SJSA1 (cell line): ENCODE measurements around the gene DDX52. TPM values are rescaled to one million over a fixed set of nuclear protein-coding genes. Genes with fewer than 3 reads are reported as not detected.
"Not testable (repeated sequence)": the region's sequence is repeated elsewhere in the genome, so short reads cannot be mapped to it uniquely, and the experiment has no call there.

ENCODE experiments used
- DNase-seq, 2 experiments: peaks; one replicate each; pipeline ENCODE4 v3.0.0-alpha.2; 2015 to 2020; ENCODE audit warnings: low spot score in 2 of 2, low read depth in 1 of 2
- H3K27ac ChIP-seq: fragments of 250-450 bp; sonication (Bioruptor Pico); 2 replicates; pipeline ENCODE4 v1.5.1; 2020; ENCODE audit warnings: mild to moderate bottlenecking, moderate library complexity
- H3K27me3 ChIP-seq: fragments of 250-450 bp; sonication (Bioruptor Pico); replicated peaks from 2 replicates; pipeline ENCODE4 v1.5.1; 2020; ENCODE audit warnings: mild to moderate bottlenecking, moderate library complexity
- H3K36me3 ChIP-seq: fragments of 250-450 bp; sonication (Bioruptor Pico); 2 replicates; pipeline ENCODE4 v1.5.1; 2020; ENCODE audit warnings: mild to moderate bottlenecking
- H3K4me1 ChIP-seq: fragments of 250-450 bp; sonication (Bioruptor Pico); replicated peaks from 2 replicates; pipeline ENCODE4 v1.6.1; 2021; ENCODE audit warnings: mild to moderate bottlenecking
- H3K4me3 ChIP-seq: fragments of 250-450 bp; sonication (Bioruptor Pico); 2 replicates; pipeline ENCODE4 v1.5.1; 2020; ENCODE audit warnings: mild to moderate bottlenecking
- H3K9me3 ChIP-seq: fragments of 250-450 bp; sonication (Bioruptor Pico); replicated peaks from 2 replicates; pipeline ENCODE4 v1.5.1; 2020; ENCODE audit warnings: mild to moderate bottlenecking
- total RNA-seq: library from RNA; depleted of rRNA; stranded (reverse); fragments of >200 nt; shearing (Covaris generic); gene quantifications from 2 replicates; pipeline ENCODE4 v1.2.3, GENCODE V29; 2014; rRNA removed

Gene DDX52, protein sequence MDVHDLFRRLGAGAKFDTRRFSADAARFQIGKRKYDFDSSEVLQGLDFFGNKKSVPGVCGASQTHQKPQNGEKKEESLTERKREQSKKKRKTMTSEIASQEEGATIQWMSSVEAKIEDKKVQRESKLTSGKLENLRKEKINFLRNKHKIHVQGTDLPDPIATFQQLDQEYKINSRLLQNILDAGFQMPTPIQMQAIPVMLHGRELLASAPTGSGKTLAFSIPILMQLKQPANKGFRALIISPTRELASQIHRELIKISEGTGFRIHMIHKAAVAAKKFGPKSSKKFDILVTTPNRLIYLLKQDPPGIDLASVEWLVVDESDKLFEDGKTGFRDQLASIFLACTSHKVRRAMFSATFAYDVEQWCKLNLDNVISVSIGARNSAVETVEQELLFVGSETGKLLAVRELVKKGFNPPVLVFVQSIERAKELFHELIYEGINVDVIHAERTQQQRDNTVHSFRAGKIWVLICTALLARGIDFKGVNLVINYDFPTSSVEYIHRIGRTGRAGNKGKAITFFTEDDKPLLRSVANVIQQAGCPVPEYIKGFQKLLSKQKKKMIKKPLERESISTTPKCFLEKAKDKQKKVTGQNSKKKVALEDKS
- total RNA-seq, result 23.1 and 29.5 TPM in 2 replicates

DNA sequence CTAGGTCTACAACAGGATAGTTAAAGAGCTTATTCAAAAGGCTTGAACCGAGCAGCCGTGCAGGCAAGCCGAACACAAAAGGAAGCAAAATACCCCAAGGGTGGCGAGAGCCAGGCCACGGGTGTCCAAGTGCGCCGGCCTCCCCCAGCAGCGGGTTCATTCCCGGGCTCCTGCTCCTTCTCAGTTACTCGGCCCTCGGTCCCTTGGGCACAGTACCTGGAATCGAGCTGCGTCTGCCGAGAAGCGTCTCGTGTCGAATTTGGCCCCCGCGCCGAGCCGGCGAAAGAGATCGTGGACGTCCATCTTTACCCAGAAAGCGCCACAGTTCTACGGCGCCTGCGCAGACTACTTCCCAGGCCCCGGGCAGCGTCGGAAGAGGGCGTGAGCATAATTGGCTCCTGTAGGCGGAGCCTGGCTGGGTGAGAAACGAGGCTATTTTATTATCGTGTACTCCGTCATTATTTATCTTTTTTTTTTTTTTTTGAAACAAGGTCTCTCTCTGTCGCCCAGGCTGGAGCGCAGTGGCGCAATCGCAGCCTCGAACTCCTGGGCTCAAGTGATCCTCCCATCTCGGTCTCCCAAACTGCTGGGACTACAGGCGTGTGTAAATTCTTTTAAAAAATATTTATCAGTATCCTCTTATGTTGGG, at the start of gene DDX52:
Gene DDX52, minus strand, starts transcription at position 329 of the 649 bp plus-strand sequence. Its CDS starts 26 bp downstream, at position 303.
- Histone ChIP-seq H3K4me1 (peaks cover 26% of the 10 kb centered on the region), H3K27ac (peak within 1 kb of the TSS; percentile 57), H3K27me3 (no peaks in the 10 kb centered on the region), H3K9me3 (no peaks in the 10 kb centered on the region), H3K4me3 (peak within 1 kb of the TSS; percentile 70), H3K36me3 (peaks cover 39% of the 10 kb centered on the region)
- peak; percentile 88 to 89 for DNase-seq

DNA sequence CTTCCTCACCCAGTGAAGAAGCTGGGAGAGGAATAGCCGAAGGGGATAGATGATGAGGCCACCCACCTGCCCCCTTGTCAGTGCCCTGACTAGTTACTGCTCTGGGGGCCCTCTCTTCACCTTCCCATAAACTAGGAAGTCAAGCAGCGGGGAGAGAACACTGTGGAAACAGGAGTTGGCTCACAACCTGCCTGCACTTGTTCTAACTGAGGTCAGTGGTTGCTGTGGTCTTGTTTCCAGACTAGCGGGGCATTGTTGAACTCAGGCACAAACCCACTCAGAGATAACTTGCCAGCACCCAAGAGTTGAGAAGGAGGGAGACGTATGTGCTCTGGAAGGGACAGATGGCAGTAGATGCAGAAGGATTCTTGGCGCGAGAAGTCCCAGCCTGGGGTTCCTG, 48.6 kb upstream of the DDX52 start:
- no peak for DNase-seq
- no peaks in the 10 kb centered on the region; the same call in 1 of the 2 replicates for H3K4me1 ChIP-seq
- H3K27ac ChIP-seq, result no peak overlapping the region
- no peak overlapping the region for H3K4me3 ChIP-seq
- no peaks in the 10 kb centered on the region for H3K36me3 ChIP-seq
- no peaks in the 10 kb centered on the region for H3K27me3 ChIP-seq
- H3K9me3 ChIP-seq, result no peaks in the 10 kb centered on the region

DNA sequence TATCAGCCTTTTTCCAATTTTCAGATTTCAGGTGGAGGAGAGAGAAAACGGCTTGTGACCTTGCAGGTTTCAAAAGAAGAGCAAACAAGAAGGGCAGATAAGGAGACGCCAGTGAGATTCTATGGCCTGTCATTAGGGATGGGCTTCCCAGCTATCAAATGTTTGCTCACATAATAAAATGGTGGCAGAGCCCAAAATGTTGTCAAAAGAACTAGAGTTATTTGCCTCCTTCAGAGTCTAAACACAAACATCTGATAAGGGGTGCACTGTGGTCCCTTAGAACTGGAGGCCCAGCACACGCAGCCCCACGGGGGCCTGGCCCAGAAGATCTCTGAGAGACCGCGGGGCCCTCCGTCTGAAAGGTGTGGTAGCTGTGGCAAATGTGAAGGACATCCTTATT, 46.1 kb upstream of the DDX52 start:
- no peak overlapping the region for H3K27ac ChIP-seq

DNA sequence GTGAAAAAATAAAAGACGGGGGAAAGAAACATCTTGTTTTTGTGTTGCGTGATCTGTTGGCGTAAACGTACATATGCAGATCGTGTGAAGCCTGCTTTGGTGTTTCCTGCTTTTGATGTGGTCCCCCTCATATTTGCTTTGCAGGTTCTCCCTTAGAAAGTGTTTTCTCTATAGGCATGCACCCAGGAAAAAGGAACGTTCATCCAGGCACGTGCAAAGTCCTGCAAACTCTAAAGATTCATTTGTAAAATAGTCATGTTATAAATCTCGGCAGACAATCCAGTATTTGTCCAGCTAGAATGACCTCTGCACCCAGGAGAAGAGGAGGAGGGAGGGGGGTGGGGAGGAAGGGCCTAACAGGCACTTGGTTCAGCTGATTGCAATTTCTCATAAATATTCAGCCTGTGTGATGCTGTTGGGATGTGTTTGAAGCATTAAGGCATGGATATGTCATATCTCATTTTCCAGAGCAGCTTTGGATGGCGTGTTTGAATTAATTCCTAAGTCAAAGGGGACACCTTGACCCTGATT, 40.3 kb upstream of the DDX52 start:
- Histone ChIP-seq H3K9me3 (no peaks in the 10 kb centered on the region), H3K36me3 (no peaks in the 10 kb centered on the region), H3K27ac (no peak overlapping the region), H3K4me3 (no peak overlapping the region), H3K4me1 (peaks cover 15% of the 10 kb centered on the region), H3K27me3 (no peaks in the 10 kb centered on the region)
- DNase-seq, result no peak

More for the DNA sequence above, 46.1 kb upstream of the DDX52 start:
- Histone ChIP-seq H3K4me3 (no peak overlapping the region), H3K27me3 (no peaks in the 10 kb centered on the region), H3K9me3 (no peaks in the 10 kb centered on the region), H3K4me1 (peaks cover 15% of the 10 kb centered on the region), H3K36me3 (no peaks in the 10 kb centered on the region)
- DNase-seq, result no peak

DNA sequence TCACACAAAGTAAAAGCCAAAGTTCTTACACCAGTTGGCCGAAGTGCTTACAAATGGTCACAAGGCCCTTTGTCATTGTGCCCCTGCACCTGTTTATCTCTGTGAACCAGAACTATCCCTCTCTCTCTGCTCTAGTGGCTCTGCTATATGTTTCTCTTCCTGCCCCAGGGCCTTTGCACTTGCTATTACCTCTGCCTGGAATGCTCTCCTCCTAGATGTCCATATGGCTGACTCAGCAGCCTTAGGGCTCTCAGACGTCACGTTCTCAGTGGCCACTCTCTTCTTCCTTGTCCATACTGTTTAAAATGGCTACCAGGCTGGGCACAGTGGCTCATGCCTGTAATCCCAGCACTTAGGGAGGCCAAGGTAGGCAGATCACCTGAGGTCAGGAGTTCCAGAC, 38.8 kb upstream of the DDX52 start:
- Histone ChIP-seq H3K4me1 (peaks cover 29% of the 10 kb centered on the region), H3K4me3 (no peak overlapping the region), H3K27me3 (no peaks in the 10 kb centered on the region), H3K9me3 (no peaks in the 10 kb centered on the region), H3K36me3 (no peaks in the 10 kb centered on the region), H3K27ac (no peak overlapping the region)
- no peak for DNase-seq

DNA sequence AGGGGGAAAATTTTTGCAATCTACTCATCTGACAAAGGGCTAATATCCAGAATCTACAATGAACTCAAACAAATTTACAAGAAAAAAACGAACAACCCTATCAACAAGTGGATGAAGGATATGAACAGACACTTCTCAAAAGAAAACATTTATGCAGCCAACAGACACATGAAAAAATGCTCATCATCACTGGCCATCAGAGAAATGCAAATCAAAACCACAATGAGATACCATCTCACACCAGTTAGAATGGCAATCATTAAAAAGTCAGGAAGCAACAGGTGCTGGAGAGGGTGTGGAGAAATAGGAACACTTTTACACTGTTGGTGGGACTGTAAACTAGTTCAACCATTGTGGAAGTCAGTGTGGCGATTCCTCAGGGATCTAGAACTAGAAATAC, 36.7 kb upstream of the DDX52 start:
- DNase-seq, H3K27ac ChIP-seq, H3K27me3 ChIP-seq, H3K9me3 ChIP-seq, H3K4me3 ChIP-seq, H3K36me3 ChIP-seq: not testable (repeated sequence)
- H3K4me1 ChIP-seq, result peaks cover 33% of the 10 kb centered on the region

DNA sequence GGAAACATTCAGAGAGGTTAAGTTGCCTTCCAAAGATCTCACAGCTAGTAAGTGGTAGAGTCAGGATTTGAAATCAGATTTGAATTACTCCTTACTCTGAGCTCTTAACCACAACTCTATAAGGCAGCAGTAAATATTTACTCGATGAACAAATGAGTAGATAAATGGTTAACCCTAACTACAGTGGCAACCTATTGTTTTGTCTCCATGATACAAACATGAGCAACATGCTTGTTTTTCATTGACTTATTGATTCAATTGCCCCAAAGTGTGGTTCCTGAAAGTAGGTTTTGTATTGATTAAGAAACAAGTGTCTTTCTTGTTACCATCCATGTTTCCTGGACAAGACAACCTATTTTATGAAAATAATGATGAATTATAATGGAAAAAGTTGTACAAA, 34.8 kb upstream of the DDX52 start:
- H3K9me3 ChIP-seq, result no peaks in the 10 kb centered on the region
- no peak overlapping the region for H3K27ac ChIP-seq
- no peaks in the 10 kb centered on the region for H3K36me3 ChIP-seq
- H3K27me3 ChIP-seq, result no peaks in the 10 kb centered on the region
- H3K4me3 ChIP-seq, result no peak overlapping the region
- peaks cover 49% of the 10 kb centered on the region for H3K4me1 ChIP-seq
- no peak for DNase-seq

DNA sequence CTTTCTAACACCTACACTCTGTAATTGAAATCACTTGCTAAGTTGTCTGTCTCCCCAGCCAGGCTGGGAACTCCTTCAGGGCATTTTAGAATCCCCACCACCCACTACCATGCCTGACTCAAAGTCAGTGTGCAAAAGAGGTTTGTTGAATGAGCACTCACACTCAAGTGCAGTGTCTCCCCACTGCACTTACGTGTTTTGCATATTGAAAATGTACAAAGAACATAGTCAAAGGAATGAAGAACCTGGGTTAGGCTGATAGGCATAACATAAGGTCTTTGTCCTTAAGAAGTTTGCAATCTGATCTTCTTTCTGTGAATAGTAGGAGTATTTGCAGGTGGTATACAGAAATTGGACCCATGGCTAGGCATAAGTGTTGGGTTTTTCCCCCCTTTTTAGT, 33.8 kb upstream of the DDX52 start:
- Histone ChIP-seq H3K4me3 (no peak overlapping the region), H3K4me1 (peaks cover 60% of the 10 kb centered on the region), H3K36me3 (no peaks in the 10 kb centered on the region), H3K27ac (no peak overlapping the region), H3K9me3 (no peaks in the 10 kb centered on the region), H3K27me3 (no peaks in the 10 kb centered on the region)
- DNase-seq, result no peak

DNA sequence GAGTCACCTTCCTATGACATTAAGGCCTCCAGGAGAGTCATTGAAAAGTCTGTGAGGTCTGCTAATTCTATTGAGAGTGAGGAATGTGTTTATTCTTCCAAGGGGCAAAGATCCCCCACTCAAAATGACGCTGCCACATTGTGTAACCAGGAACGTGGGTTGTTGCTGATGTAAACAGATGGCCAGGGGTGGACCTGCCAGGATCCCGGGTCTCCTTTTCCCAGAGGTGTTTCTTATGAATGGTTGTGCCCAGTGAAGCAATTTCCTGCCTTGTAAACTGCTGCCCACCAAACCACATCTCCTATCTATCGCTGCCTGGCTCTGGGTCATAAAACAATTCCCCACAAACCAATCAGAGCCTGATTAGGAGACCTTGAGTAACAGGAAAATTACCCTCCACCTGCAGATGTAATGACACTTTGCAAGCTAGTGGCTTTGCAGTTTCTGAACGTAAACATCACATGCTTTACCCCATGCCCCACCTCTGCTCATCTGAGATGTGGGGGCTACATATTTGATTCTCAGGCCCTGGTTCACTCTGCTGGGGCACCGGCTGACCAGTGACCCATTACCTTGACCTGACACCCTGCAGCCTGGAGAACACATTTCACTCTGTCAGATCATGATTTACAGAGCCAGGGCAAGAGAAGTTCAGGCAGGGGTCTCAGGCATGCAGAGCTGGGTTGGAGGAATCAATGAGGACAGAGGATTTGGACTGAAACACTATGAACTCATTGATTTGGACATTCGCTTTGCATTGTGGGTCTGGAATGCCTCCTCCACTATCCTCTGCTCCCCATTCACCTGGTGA, 33.1 kb upstream of the DDX52 start:
- Histone ChIP-seq H3K9me3 (no peaks in the 10 kb centered on the region), H3K4me1 (peaks cover 67% of the 10 kb centered on the region)
- DNase-seq, result peak; percentile 78 to 88

DNA sequence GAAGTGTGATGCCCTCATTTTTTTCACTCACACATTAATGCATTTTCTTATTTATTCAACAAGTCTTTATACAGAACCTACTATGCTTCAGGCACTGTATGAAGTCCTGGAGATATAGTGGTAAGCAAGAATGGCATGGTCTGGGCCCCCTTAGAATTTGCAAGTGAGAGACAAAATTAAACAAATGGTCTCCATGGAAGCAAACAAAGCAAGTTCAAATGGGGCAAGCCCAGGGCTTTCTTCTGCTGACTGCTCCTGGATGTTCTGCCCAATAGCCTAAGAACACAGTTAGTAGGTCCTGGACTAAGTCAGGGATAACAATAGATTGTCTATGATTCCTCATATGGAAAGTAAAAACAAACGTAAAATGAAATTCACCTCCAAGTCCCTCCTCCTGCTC, 31.3 kb upstream of the DDX52 start:
- Histone ChIP-seq H3K27ac (no peak overlapping the region; the same call in 1 of the 2 replicates), H3K4me1 (peaks cover 72% of the 10 kb centered on the region), H3K36me3 (no peaks in the 10 kb centered on the region), H3K9me3 (no peaks in the 10 kb centered on the region), H3K4me3 (no peak overlapping the region), H3K27me3 (no peaks in the 10 kb centered on the region)
- no peak for DNase-seq

More for the DNA sequence above, 33.1 kb upstream of the DDX52 start:
- H3K36me3 ChIP-seq, result no peaks in the 10 kb centered on the region
- H3K27me3 ChIP-seq, result no peaks in the 10 kb centered on the region
- H3K27ac ChIP-seq, result peak overlapping the region; percentile 59
- H3K4me3 ChIP-seq, result no peak overlapping the region

DNA sequence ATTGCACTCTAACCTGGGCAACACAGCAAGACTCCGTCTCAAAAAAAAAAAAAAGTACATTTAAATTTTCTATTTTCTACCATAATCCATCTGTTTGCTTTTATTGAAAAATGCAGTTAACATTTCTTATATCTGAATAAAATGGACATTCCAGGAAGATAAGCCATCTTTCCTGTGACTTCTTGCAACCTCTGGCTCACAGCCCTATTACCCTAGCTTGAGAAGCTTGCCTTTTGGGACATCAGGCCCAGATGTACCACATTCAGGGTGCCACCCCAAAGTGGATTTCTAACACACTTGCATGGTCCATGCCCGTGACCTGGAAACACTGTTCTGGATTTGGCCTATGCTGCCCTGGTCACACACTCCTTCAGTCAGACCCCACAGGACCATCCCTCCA, 30.1 kb upstream of the DDX52 start:
- Histone ChIP-seq H3K36me3 (no peaks in the 10 kb centered on the region), H3K4me1 (peaks cover 72% of the 10 kb centered on the region), H3K27ac (no peak overlapping the region), H3K4me3 (no peak overlapping the region), H3K9me3 (no peaks in the 10 kb centered on the region), H3K27me3 (no peaks in the 10 kb centered on the region)
- DNase-seq, result no peak

DNA sequence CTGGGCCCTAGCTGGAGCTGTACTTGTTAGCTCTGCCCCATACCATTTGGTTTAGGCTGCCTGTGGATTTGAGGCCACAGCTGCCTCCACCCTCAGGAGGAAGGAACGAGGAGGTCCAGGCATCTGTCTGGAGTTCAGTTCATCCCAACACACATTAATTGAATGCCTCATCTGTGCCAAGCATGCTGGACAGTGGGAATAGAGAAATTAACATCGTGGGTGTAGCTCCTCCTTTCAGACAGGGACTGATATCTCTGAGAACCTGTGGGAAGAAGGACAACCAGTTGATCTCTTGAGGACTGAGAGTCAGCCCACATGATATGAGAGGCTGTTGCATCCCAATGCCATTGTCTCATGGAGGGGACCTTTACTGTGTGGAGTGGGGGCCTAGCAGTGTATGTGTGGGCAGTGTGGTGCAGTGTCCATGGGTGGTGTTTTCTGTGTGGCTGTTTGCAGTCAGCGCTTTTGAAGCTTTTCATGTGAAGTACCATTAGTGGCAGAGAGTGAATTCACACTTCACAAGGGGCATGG, 29.4 kb upstream of the DDX52 start:
- no peak for DNase-seq
- Histone ChIP-seq H3K27ac (peak overlapping the region; percentile 79), H3K4me1 (peaks cover 65% of the 10 kb centered on the region), H3K27me3 (no peaks in the 10 kb centered on the region), H3K36me3 (no peaks in the 10 kb centered on the region), H3K4me3 (no peak overlapping the region), H3K9me3 (no peaks in the 10 kb centered on the region)
